ENCODE data around the gene USH2A.

DNA sequence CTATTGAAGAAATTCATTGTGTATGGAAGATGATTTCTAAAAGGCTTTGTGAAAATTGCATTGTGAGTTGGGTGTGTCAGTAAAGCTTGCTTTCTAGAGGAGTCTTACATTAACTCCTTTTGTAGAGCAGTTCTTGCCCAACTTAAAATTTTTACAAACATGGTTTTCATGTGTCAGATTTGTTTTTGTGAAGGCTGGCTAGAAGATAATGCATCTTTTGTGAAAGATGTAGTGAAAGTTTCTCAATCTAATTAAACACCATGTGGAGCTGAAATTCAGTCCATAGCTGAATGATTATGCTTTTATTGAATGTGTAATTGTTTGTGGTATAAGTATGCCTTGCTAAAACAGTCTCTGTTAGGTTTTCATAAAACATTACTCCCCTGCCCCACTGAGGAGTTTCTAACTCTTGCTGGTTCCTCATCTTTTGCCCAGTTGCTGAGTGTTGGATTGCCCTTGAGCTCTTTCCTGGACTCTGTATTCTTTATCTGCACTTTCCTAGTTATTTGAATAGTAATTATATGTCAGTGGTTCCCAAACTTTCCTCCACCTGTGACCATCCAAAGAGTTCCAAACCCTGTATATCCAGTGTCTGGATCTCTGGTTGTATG is 818.1 kb downstream of the USH2A start:
- TF ChIP-seq POLR2AphosphoS5 (IDR thresholded peaks at IDR 0.05; ENCODE audit: low read depth, low read length): no peak
- no peak for TF ChIP-seq SIN3A (IDR thresholded peaks at IDR 0.05; ENCODE audit: borderline replicate concordance, low read depth, low read length)
- TF ChIP-seq, protein P1, sequence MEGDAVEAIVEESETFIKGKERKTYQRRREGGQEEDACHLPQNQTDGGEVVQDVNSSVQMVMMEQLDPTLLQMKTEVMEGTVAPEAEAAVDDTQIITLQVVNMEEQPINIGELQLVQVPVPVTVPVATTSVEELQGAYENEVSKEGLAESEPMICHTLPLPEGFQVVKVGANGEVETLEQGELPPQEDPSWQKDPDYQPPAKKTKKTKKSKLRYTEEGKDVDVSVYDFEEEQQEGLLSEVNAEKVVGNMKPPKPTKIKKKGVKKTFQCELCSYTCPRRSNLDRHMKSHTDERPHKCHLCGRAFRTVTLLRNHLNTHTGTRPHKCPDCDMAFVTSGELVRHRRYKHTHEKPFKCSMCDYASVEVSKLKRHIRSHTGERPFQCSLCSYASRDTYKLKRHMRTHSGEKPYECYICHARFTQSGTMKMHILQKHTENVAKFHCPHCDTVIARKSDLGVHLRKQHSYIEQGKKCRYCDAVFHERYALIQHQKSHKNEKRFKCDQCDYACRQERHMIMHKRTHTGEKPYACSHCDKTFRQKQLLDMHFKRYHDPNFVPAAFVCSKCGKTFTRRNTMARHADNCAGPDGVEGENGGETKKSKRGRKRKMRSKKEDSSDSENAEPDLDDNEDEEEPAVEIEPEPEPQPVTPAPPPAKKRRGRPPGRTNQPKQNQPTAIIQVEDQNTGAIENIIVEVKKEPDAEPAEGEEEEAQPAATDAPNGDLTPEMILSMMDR (IDR thresholded peaks at IDR 0.05): no peak
- TF ChIP-seq, protein P2, sequence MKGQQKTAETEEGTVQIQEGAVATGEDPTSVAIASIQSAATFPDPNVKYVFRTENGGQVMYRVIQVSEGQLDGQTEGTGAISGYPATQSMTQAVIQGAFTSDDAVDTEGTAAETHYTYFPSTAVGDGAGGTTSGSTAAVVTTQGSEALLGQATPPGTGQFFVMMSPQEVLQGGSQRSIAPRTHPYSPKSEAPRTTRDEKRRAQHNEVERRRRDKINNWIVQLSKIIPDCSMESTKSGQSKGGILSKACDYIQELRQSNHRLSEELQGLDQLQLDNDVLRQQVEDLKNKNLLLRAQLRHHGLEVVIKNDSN (IDR thresholded peaks at IDR 0.05; ENCODE audit: borderline replicate concordance, low read depth): no peak
- no peak for TF ChIP-seq MEF2A (IDR thresholded peaks at IDR 0.05; ENCODE audit: borderline replicate concordance, low read depth)
- TF ChIP-seq GATA2 (CRISPR knock-in tag; IDR thresholded peaks at IDR 0.05): no peak
- TF ChIP-seq TAF1 (IDR thresholded peaks at IDR 0.05; ENCODE audit: borderline replicate concordance, low read depth, low read length): no peak
